ENCODE results near the gene SF3B2.
"Not testable (repeated sequence)": the region's sequence is repeated elsewhere in the genome, so short reads cannot be mapped to it uniquely, and the experiment has no call there.

SF3B2 gene

DNA sequence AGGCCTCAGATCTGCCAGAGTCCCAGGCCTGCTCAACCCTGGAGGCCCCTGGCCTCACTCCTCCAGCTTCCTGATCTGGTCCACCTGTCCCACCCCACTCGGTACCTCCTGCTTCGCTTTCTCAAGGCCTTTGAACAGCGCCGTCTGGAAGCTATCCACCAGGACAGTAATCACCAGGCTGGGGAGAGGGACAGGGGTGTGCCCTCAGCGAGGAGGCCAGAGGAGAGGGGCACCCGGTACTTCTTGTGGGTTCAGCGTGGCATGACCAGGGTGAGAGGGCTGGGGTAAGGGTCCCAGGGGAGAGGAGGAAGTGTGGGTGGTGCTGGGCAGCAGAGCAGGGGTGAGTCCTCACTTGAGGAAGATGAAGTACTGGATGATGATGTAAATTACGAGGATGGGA lies 32.0 kb upstream of the SF3B2 start:
- H3K4me3 ChIP-seq (ENCODE audit: low read length): no peak overlapping the region
- H3K4me1 ChIP-seq (ENCODE audit: control insufficient read depth, insufficient read depth, low read length): peaks cover 7% of the 10 kb centered on the region
- H3K9ac ChIP-seq (ENCODE audit: low read length): no peak overlapping the region
- peaks cover 4% of the 10 kb centered on the region for H3K27me3 ChIP-seq (replicated peaks; ENCODE audit: control insufficient read depth, insufficient read depth, low read length)
- H3K36me3 ChIP-seq (ENCODE audit: control insufficient read depth, insufficient read depth, low read length, severe bottlenecking): no peaks in the 10 kb centered on the region
- no peaks in the 10 kb centered on the region for H3K9me3 ChIP-seq (ENCODE audit: control insufficient read depth, low read length)
- no peak for DNase-seq (ENCODE audit: low read depth)

DNA sequence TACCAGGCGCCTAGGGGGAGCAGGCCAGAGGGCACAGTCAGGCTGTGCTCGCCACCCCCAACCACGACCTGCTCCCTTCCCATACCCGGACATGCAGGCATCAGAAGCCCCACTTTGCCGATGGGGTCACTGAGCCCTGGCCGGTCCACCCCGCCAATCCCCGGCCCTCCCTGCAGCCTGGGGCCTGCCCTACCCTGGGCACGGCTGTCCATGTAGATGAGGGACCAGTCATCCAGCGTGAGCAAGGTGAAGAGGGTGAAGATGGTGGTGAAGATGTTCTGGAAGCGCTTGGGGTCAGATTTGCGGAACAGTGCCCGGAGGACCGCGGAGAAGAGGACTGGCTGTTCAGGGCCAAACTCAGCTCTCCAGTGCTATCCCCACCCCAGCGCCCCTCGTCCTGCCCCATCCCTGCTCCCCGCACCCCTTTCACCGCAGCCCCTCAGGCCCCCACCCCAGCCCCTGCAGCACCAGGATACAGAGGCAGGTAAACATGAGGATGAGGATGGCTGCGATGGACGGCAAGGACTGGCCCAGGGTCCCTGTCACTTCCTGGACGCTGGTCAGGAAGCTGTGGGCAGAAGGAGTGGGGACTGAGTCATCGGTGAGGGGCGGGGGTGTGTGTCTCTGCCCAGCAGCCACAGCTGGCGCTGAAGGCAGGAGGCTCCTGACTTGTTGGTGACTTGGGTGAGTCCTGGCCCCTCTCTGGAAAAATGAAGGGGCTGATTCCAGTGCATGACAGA lies 31.4 kb upstream of the SF3B2 start:
- H3K27me3 ChIP-seq (replicated peaks; ENCODE audit: control insufficient read depth, insufficient read depth, low read length): peaks cover 4% of the 10 kb centered on the region
- no peaks in the 10 kb centered on the region for H3K36me3 ChIP-seq (ENCODE audit: control insufficient read depth, insufficient read depth, low read length, severe bottlenecking)
- DNase-seq (ENCODE audit: low read depth): peak; percentile 70
- H3K4me3 ChIP-seq (ENCODE audit: low read length): no peak overlapping the region
- peaks cover 7% of the 10 kb centered on the region for H3K4me1 ChIP-seq (ENCODE audit: control insufficient read depth, insufficient read depth, low read length)
- H3K9ac ChIP-seq (ENCODE audit: low read length): no peak overlapping the region
- no peaks in the 10 kb centered on the region for H3K9me3 ChIP-seq (ENCODE audit: control insufficient read depth, low read length)

DNA sequence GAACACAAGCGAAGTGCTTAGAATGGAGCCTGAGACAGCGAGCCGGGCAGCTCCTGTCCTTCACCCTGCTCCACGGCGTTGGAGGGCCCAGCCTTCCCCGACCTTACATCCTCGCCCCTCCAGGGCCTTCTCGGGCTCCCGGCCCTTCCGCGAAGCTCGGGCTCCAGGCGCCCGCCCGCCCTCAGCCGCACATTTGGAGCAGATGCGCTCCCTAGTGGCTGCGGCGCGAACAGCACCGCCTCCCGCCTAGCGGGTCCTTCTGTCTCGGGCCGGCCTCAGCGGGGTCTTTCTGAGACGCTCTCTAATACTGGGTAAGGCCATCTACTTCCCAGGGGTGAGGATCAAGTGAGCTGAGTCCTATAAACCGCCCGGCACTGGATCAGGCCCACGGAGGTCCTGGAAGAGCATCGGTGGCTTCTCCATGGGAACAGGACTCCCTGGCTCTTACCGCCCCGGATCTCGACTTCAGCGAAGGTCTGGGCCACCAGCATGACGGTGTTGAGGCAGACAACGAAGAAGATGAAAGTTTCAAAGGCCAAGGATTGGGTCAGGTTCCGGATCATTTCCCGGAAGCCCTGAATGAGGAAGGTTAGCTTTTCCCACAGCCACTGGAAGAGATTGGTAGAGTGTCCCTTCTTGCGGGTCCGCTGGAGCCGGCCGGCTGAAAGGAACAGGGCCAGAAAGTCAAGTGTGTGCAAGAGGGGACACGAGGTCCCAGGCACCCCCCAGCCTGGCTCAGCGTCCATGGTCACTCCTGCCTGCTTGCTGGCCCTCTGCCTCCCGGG lies 29.6 kb upstream of the SF3B2 start:
- Histone ChIP-seq H3K27me3 (replicated peaks; ENCODE audit: control insufficient read depth, insufficient read depth, low read length) (peaks cover 4% of the 10 kb centered on the region), H3K4me3 (ENCODE audit: low read length) (peak overlapping the region; percentile 40), H3K9me3 (ENCODE audit: control insufficient read depth, low read length) (no peaks in the 10 kb centered on the region), H3K36me3 (ENCODE audit: control insufficient read depth, insufficient read depth, low read length, severe bottlenecking) (no peaks in the 10 kb centered on the region), H3K4me1 (ENCODE audit: control insufficient read depth, insufficient read depth, low read length) (peaks cover 7% of the 10 kb centered on the region), H3K9ac (ENCODE audit: low read length) (peak overlapping the region; percentile 77)
- DNase-seq (ENCODE audit: low read depth): peak; percentile 88

DNA sequence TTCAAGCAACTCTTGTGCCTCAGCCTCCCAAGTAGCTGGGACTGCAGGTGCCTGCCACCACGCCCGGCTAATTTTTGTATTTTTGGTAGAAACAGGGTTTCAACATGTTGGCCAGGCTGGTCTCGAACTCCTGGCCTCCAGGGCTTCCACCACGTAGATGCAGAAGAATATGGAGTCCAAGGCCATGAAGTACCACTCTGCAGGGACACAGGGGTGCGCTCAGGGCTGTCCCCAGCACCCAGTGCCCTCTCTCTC lies 29.1 kb upstream of the SF3B2 start:
- H3K27me3 ChIP-seq (replicated peaks; ENCODE audit: control insufficient read depth, insufficient read depth, low read length); H3K4me1 ChIP-seq (ENCODE audit: control insufficient read depth, insufficient read depth, low read length); H3K9me3 ChIP-seq (ENCODE audit: control insufficient read depth, low read length); H3K4me3 ChIP-seq (ENCODE audit: low read length); DNase-seq (ENCODE audit: low read depth); H3K9ac ChIP-seq (ENCODE audit: low read length); H3K36me3 ChIP-seq (ENCODE audit: control insufficient read depth, insufficient read depth, low read length, severe bottlenecking): not testable (repeated sequence)

DNA sequence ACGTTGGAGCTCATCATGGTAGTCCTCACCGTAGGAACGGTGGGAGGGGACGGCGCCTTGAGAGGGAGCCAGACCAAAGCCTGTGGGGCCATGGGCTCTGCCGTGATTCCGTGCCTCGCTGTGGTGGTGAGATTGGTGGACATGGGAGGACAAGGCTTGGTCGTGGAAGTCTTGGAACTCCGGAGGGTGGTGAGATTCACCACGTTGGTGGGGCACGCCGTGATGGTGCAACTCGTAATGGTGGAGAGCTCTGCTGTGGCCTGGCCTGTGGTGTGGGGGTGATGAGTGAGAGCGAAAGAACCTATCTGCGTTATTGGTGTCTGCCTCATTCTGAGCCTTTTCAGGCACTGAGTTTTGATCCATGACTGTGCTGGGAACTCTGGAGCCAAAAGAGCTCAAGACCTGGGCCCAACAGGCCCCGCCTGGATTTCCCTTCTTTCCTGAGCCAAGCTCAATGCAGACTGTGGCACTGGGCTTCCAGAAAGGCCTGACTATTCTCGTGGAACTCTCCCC lies 26.1 kb upstream of the SF3B2 start, which contains the start of gene CATSPER1:
Gene CATSPER1 (minus strand): TSS at position 463 of the 513 bp plus-strand sequence. CDS start 100 bp downstream, at position 363.
- Histone ChIP-seq H3K27me3 (replicated peaks; ENCODE audit: control insufficient read depth, insufficient read depth, low read length) (peaks cover 11% of the 10 kb centered on the region), H3K4me1 (ENCODE audit: control insufficient read depth, insufficient read depth, low read length) (peaks cover 6% of the 10 kb centered on the region), H3K36me3 (ENCODE audit: control insufficient read depth, insufficient read depth, low read length, severe bottlenecking) (no peaks in the 10 kb centered on the region), H3K9me3 (ENCODE audit: control insufficient read depth, low read length) (no peaks in the 10 kb centered on the region), H3K4me3 (ENCODE audit: low read length) (no peak within 1 kb of the TSS), H3K9ac (ENCODE audit: low read length) (no peak within 1 kb of the TSS)
- no peak for DNase-seq (ENCODE audit: low read depth)

DNA sequence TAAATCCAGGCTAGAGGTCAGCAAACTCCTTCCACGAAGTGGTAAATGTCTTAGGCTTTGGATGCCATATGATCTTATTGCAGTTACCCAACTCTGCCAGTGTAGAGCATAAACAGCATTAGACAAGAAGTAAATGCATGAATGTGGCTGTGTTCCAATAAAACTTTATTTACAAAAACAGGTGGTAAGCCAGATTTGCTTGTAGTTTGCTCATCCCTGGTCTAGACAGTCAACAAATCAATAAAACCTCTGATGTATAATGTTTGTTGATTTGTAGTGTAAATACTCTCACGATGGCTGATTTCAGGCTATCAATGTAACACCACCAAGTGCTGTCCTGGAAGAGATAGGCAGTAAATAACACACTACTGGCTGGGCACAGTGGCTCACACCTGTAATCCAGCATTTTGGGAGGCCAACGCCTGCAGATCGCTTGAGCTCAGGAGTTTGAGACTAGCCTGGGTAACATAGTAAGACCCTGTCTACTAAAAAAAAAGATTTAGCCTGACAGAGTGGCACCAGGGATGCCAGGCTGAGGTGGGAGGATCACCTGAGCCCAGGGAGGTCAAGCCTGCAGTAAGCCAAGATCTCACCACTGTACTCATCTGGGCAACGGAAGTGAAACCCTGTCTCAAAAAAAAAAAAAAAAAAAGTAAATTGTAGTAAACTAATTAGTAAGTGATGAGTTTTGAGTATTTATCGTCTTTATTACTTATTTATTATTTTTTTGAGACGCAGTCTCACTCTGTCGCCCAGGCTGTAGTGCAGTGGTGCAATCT lies 19.0 kb upstream of the SF3B2 start:
- H3K27me3 ChIP-seq (replicated peaks; ENCODE audit: control insufficient read depth, insufficient read depth, low read length): peaks cover 23% of the 10 kb centered on the region
- no peak for DNase-seq (ENCODE audit: low read depth)
- H3K4me3 ChIP-seq (ENCODE audit: low read length): no peak overlapping the region
- no peak overlapping the region for H3K9ac ChIP-seq (ENCODE audit: low read length)
- H3K36me3 ChIP-seq (ENCODE audit: control insufficient read depth, insufficient read depth, low read length, severe bottlenecking): no peaks in the 10 kb centered on the region
- H3K9me3 ChIP-seq (ENCODE audit: control insufficient read depth, low read length): peaks cover 9% of the 10 kb centered on the region
- H3K4me1 ChIP-seq (ENCODE audit: control insufficient read depth, insufficient read depth, low read length): no peaks in the 10 kb centered on the region

DNA sequence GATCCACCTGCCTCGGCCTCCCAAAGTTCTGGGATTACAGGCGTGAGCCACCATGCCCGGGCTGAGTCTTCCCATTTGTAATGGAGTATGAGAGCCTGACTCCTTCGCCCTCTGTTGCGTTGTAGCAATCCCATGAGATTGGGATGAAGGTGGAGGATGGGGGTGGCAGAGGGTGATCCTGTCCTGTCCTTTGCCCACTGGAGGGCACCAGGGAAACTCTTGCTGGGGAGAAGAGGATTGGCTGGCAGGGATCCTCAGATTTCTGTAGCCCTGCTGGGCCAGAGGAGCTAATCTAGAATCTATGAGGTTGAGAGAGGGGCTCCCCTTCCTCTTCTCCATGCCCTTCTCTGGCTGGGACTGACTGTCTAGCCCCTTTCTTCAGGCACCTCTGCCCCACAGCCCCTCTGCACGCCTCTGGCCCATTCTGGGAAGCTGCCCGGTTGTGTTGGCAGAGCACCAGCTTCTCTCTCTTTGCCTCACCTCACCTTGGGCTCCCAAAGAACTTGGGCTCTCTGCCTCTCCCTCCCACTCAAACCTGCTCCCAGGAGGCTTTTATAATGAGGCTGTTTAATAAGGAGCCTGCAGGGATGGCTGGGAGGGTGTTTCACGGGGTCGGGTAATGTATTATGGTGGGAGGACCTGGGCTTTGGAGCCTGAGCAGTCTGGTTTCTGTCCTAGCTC lies 16.4 kb upstream of the SF3B2 start:
- Histone ChIP-seq H3K27me3 (replicated peaks; ENCODE audit: control insufficient read depth, insufficient read depth, low read length) (peaks cover 27% of the 10 kb centered on the region), H3K36me3 (ENCODE audit: control insufficient read depth, insufficient read depth, low read length, severe bottlenecking) (no peaks in the 10 kb centered on the region), H3K4me1 (ENCODE audit: control insufficient read depth, insufficient read depth, low read length) (peaks cover 6% of the 10 kb centered on the region), H3K4me3 (ENCODE audit: low read length) (no peak overlapping the region), H3K9me3 (ENCODE audit: control insufficient read depth, low read length) (peaks cover 9% of the 10 kb centered on the region), H3K9ac (ENCODE audit: low read length) (no peak overlapping the region)
- no peak for DNase-seq (ENCODE audit: low read depth)

DNA sequence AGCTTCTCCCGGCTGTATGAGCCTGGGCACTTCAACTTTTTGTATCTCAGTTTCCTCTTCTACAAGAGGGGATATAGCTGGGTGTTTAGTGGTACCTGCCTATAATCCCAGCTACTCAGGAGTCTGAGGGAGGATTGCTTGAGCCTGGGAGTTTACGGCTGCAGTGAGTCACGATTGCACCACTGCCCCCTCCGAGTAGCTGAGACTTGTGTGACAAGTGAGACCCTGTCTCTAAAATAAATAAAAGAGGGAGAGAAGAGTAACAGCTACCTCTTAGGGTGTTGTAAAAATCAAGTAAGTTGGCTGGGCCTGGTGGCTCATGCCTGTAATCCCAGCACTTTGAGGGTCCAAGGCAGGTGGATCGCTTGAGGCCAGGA lies 15.8 kb upstream of the SF3B2 start:
- no peak for DNase-seq (ENCODE audit: low read depth)
- Histone ChIP-seq H3K36me3 (ENCODE audit: control insufficient read depth, insufficient read depth, low read length, severe bottlenecking) (no peaks in the 10 kb centered on the region), H3K27me3 (replicated peaks; ENCODE audit: control insufficient read depth, insufficient read depth, low read length) (peaks cover 33% of the 10 kb centered on the region), H3K9me3 (ENCODE audit: control insufficient read depth, low read length) (peaks cover 9% of the 10 kb centered on the region), H3K4me3 (ENCODE audit: low read length) (no peak overlapping the region), H3K4me1 (ENCODE audit: control insufficient read depth, insufficient read depth, low read length) (peaks cover 6% of the 10 kb centered on the region), H3K9ac (ENCODE audit: low read length) (no peak overlapping the region)

DNA sequence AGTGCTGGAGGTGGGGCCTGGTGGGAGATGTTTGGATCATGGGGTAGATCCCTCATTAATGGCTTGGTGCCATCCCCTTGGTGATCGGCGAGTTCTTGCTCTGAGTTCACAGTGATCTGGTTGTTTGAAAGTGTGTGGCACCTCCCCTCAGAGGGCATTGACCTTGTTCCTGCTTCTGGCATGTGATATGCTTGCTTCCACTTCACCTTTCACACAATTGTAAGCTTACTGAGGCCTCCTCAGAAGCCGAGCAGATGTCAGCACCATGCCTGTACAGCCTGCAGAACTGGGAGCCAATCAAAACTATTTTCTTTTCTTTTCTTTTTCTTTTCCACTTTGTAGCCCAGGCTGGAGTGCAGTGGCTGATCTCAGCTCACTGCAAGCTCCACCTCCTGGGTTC lies 14.8 kb upstream of the SF3B2 start:
- Histone ChIP-seq H3K4me1 (ENCODE audit: control insufficient read depth, insufficient read depth, low read length) (peaks cover 6% of the 10 kb centered on the region), H3K27me3 (replicated peaks; ENCODE audit: control insufficient read depth, insufficient read depth, low read length) (peaks cover 35% of the 10 kb centered on the region), H3K9ac (ENCODE audit: low read length) (no peak overlapping the region), H3K9me3 (ENCODE audit: control insufficient read depth, low read length) (peaks cover 9% of the 10 kb centered on the region), H3K36me3 (ENCODE audit: control insufficient read depth, insufficient read depth, low read length, severe bottlenecking) (no peaks in the 10 kb centered on the region), H3K4me3 (ENCODE audit: low read length) (no peak overlapping the region)
- no peak for DNase-seq (ENCODE audit: low read depth)

DNA sequence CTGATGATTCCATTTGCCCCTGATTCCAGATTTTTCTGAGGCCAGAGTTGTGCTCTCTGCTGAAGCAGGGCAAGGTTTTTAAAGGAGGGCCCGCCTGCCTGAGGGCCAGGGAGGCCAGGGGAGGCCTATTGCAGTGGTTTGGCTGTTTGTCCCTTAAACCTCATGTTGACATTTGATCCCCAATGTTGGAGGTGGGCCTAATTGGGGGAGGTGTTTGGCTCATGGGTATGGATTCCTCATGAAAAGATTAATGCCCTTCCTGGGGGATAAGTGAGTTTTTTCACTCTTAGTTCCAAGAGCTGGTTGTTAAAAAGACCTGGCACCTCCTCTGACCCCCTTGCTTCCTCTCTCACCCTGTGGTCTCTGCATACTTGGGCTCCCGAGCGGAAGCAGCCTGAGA lies 12.4 kb upstream of the SF3B2 start:
- H3K4me3 ChIP-seq (ENCODE audit: low read length): no peak overlapping the region
- H3K4me1 ChIP-seq (ENCODE audit: control insufficient read depth, insufficient read depth, low read length): peaks cover 6% of the 10 kb centered on the region
- no peak for DNase-seq (ENCODE audit: low read depth)
- no peaks in the 10 kb centered on the region for H3K36me3 ChIP-seq (ENCODE audit: control insufficient read depth, insufficient read depth, low read length, severe bottlenecking)
- H3K9ac ChIP-seq (ENCODE audit: low read length): no peak overlapping the region
- peaks cover 38% of the 10 kb centered on the region for H3K27me3 ChIP-seq (replicated peaks; ENCODE audit: control insufficient read depth, insufficient read depth, low read length)
- H3K9me3 ChIP-seq (ENCODE audit: control insufficient read depth, low read length): peaks cover 13% of the 10 kb centered on the region

Data from adipocyte (in vitro differentiated cells).